Central memory CD8-positive, alpha-beta T cell (primary cell): ENCODE data around the gene TTLL9.

ENCODE experiments used
- ATAC-seq: fragments of 150-1000 bp; cut with Tn5 transposase; replicated peaks from 2 replicates; pipeline ENCODE4 v1.10.0; 2022; ENCODE audit warnings: mild to moderate bottlenecking, moderate FRiP score, moderate number of reproducible peaks; ENCODE audit not compliant: poor library complexity, severe bottlenecking; ENCODE audit errors: extremely low read depth
- DNase-seq, 2 donors: peaks; one replicate each; pipeline ENCODE4 v3.0.0; 2021; ENCODE audit warnings: low spot score in 2 of 2
- H3K27ac Mint-ChIP-seq: one replicate; pipeline ENCODE4 v1.8.0; 2022; ENCODE audit warnings: low read depth, mild to moderate bottlenecking, moderate library complexity, mixed read lengths
- H3K27me3 Mint-ChIP-seq: one replicate; pipeline ENCODE4 v1.8.0; 2022; ENCODE audit warnings: mixed read lengths
- H3K36me3 Mint-ChIP-seq: one replicate; pipeline ENCODE4 v1.8.0; 2022; ENCODE audit warnings: mild to moderate bottlenecking, moderate library complexity, mixed read lengths; ENCODE audit not compliant: insufficient read depth
- H3K4me1 Mint-ChIP-seq: one replicate; pipeline ENCODE4 v1.8.0; 2022; ENCODE audit warnings: mixed read lengths
- H3K4me3 Mint-ChIP-seq: one replicate; pipeline ENCODE4 v1.8.0; 2022; ENCODE audit warnings: mild to moderate bottlenecking, moderate library complexity, mixed read lengths
- H3K9me3 Mint-ChIP-seq: one replicate; pipeline ENCODE4 v1.8.0; 2022; ENCODE audit warnings: mixed read lengths

Gene TTLL9

GRCh38 chr20:31881945-31882344 is 11.5 kb downstream of the TTLL9 start:
- DNase-seq (no peak), ATAC-seq (no peak)
- Mint-ChIP-seq H3K36me3 (peaks cover 2% of the 10 kb centered on the region), H3K4me3 (no peak overlapping the region), H3K27me3 (peaks cover 34% of the 10 kb centered on the region), H3K9me3 (no peaks in the 10 kb centered on the region), H3K4me1 (peaks cover 20% of the 10 kb centered on the region), H3K27ac (no peak overlapping the region)

DNA sequence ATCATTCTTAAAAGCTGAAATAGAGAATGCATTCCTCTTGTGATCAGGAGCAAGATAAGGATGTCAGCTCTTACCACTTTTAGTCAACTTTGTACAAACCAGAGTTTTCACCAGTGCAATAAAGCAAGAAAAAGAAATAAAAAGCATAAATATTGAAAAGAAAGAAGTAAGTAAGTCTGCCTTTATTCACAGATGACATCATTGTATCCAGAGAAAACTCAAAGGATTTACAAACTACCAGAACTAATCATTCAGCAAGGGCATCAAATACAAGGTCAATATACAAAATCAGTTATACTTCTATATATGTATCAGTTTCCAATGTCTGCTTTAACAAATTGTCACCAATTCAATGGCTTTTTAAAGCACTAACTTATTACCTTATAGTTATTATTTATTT is 13.4 kb downstream of the TTLL9 start:
- Mint-ChIP-seq H3K4me3 (no peak overlapping the region), H3K4me1 (peaks cover 20% of the 10 kb centered on the region), H3K36me3 (peaks cover 2% of the 10 kb centered on the region), H3K27ac (no peak overlapping the region), H3K27me3 (peaks cover 27% of the 10 kb centered on the region), H3K9me3 (no peaks in the 10 kb centered on the region)
- DNase-seq: no peak
- no peak for ATAC-seq

- ATAC-seq (no peak), DNase-seq (no peak)
- Mint-ChIP-seq H3K36me3 (no peaks in the 10 kb centered on the region), H3K4me1 (peaks cover 5% of the 10 kb centered on the region), H3K27ac (no peak overlapping the region), H3K27me3 (peaks cover 27% of the 10 kb centered on the region), H3K9me3 (no peaks in the 10 kb centered on the region), H3K4me3 (no peak overlapping the region)
Measured at GRCh38 chr20:31890646-31891045, 20.2 kb downstream of the TTLL9 start.

DNA sequence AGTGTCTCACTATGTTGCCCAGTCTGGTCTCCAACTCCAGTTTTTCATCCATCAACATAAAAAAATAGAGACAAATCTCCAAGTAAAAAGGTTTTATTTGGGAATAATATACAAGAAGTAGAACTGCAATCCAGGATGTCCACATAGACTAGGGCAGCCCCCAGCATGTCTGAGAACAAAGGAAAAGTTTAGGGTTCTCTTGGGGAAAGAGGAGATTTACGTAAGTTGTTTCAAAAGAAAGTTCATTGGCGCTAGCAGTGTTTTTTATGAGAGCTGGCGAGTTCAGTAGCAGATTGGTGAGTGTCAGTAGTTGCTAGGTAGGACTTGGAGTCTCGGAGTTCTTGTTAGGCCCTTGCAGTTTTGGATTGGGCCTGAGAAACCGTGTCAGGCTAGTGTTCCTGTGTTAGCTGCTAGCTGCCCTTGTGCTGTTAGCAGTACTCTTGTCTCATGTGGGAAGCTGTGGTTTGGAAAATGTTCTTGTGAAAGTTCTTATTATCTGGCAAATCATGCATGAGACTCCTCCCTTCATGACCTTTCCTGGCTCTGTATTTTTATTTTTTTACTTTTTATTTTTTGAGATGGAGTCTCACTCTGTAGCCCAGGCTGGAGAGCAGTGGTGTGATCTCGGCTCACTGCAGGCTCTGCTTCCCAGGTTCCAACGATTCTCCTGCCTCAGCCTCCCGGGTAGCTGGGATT is 24.7 kb downstream of the TTLL9 start:
- ATAC-seq (peak; percentile 68), DNase-seq (no peak)
- no peak overlapping the region for H3K4me3 Mint-ChIP-seq
- H3K4me1 Mint-ChIP-seq: peaks cover 5% of the 10 kb centered on the region
- no peaks in the 10 kb centered on the region for H3K36me3 Mint-ChIP-seq
- H3K9me3 Mint-ChIP-seq: no peaks in the 10 kb centered on the region
- peaks cover 33% of the 10 kb centered on the region for H3K27me3 Mint-ChIP-seq
- H3K27ac Mint-ChIP-seq: no peak overlapping the region

GRCh38 chr20:31896049-31896448 is 25.6 kb downstream of the TTLL9 start:
- Mint-ChIP-seq H3K4me1 (peaks cover 5% of the 10 kb centered on the region), H3K27ac (no peak overlapping the region), H3K27me3 (peaks cover 33% of the 10 kb centered on the region), H3K9me3 (no peaks in the 10 kb centered on the region), H3K36me3 (no peaks in the 10 kb centered on the region), H3K4me3 (no peak overlapping the region)
- ATAC-seq (no peak), DNase-seq (no peak)

- Mint-ChIP-seq H3K4me1 (peaks cover 5% of the 10 kb centered on the region), H3K27me3 (peaks cover 33% of the 10 kb centered on the region), H3K27ac (no peak overlapping the region), H3K4me3 (no peak overlapping the region), H3K36me3 (no peaks in the 10 kb centered on the region), H3K9me3 (no peaks in the 10 kb centered on the region)
- ATAC-seq: no peak
- DNase-seq: no peak
Measured at GRCh38 chr20:31897541-31897940, 27.1 kb downstream of the TTLL9 start.

DNA sequence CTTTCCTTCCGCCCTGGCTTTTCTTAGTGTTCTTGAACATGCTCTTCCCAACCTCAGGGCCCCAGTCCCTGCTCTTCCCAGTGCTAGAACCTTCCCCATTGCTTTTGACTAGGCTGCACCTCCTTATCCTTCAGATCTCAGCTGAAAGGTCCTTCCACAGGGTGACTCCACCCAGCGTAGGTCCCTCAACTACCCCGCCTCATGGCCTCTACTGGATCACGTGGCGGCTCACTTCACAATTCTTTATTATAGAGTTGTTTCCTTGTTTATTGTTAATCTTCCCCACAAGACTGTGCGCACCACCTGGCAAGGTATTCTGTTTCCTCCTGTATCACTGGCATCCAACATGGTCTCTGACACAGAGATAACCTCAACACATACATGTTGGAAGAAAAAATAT is 31.2 kb downstream of the TTLL9 start:
- no peaks in the 10 kb centered on the region for H3K4me1 Mint-ChIP-seq
- H3K9me3 Mint-ChIP-seq: no peaks in the 10 kb centered on the region
- no peaks in the 10 kb centered on the region for H3K36me3 Mint-ChIP-seq
- H3K27ac Mint-ChIP-seq: no peak overlapping the region
- H3K27me3 Mint-ChIP-seq: peaks cover 14% of the 10 kb centered on the region
- DNase-seq: no peak
- no peak overlapping the region for H3K4me3 Mint-ChIP-seq
- ATAC-seq: no peak

- peaks cover 2% of the 10 kb centered on the region for H3K27me3 Mint-ChIP-seq
- H3K9me3 Mint-ChIP-seq: no peaks in the 10 kb centered on the region
- no peak overlapping the region for H3K27ac Mint-ChIP-seq
- no peak for ATAC-seq
- H3K36me3 Mint-ChIP-seq: no peaks in the 10 kb centered on the region
- H3K4me1 Mint-ChIP-seq: no peaks in the 10 kb centered on the region
- no peak overlapping the region for H3K4me3 Mint-ChIP-seq
- no peak for DNase-seq
Measured at GRCh38 chr20:31903627-31904386, 33.4 kb downstream of the TTLL9 start.

DNA sequence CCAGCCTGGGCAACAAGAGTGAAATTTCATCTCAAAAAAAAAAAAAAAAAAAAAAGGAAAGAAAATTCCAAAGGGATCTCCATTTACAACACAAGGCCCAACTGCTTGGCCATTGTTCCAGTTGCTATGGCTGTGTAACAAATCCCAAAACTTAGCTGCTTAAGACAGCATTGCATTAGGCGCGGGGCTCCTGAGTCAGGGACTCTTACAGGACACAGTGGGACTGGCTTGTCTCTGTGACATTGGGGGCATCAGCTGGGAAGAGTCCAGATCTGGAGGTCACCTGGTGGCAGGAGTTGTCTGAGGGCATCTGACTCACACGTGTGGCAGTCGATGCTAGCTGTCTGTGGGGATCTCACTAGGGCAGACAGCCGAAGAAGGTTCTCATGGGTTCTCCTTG is 35.6 kb downstream of the TTLL9 start:
- Mint-ChIP-seq H3K4me1 (no peaks in the 10 kb centered on the region), H3K36me3 (no peaks in the 10 kb centered on the region), H3K4me3 (no peak overlapping the region), H3K27ac (no peak overlapping the region), H3K27me3 (no peaks in the 10 kb centered on the region), H3K9me3 (no peaks in the 10 kb centered on the region)
- ATAC-seq (no peak), DNase-seq (no peak)

GRCh38 chr20:31907046-31907445 is 36.6 kb downstream of the TTLL9 start:
- Mint-ChIP-seq H3K27me3 (no peaks in the 10 kb centered on the region), H3K9me3 (no peaks in the 10 kb centered on the region), H3K36me3 (no peaks in the 10 kb centered on the region), H3K27ac (no peak overlapping the region), H3K4me1 (no peaks in the 10 kb centered on the region), H3K4me3 (no peak overlapping the region)
- DNase-seq (no peak), ATAC-seq (no peak)

DNA sequence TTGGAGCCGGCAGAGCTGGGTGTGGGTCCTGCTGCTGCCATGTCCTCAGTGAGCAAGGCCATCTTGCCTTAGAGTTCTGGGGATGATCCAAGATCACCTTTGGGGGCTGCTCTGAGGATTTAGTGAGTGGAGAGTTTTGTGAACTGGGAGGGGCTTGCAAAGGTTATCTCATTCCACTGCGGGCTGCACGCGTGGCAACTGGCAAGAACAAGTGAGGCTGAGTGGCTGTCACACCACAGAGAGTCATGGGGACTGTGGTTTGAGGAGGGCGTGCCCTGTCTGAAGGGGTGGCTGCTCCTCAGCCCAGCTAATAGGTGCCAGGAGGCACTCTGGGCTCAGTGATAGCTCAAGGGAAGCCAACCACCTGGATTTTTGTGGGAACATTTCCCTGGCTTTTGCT is 37.6 kb downstream of the TTLL9 start:
- ATAC-seq (no peak), DNase-seq (no peak)
- no peak overlapping the region for H3K27ac Mint-ChIP-seq
- no peaks in the 10 kb centered on the region for H3K4me1 Mint-ChIP-seq
- no peak overlapping the region for H3K4me3 Mint-ChIP-seq
- H3K9me3 Mint-ChIP-seq: no peaks in the 10 kb centered on the region
- no peaks in the 10 kb centered on the region for H3K27me3 Mint-ChIP-seq
- H3K36me3 Mint-ChIP-seq: no peaks in the 10 kb centered on the region

DNA sequence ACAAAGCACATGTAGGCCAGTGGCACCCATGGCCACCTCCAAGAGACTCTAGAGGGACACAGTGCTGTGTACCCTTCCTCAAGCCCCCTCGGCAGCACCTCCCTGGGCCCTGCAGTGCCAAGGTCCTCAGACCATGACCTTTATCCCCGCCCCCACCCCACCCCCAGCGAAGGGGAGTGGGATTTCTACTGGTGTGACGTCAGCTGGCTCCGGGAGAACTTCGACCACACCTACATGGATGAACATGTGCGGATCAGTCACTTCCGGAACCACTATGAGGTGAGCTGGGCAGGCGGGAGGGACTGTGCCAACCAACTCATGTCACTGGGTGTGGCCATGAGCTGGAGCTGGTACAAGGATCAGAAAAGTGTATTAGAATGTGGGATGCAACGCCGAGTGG is 38.0 kb downstream of the TTLL9 start:
- no peak overlapping the region for H3K4me3 Mint-ChIP-seq
- H3K27ac Mint-ChIP-seq: no peak overlapping the region
- ATAC-seq (no peak), DNase-seq (no peak)
- no peaks in the 10 kb centered on the region for H3K36me3 Mint-ChIP-seq
- no peaks in the 10 kb centered on the region for H3K27me3 Mint-ChIP-seq
- no peaks in the 10 kb centered on the region for H3K9me3 Mint-ChIP-seq
- no peaks in the 10 kb centered on the region for H3K4me1 Mint-ChIP-seq
